GM10847 (cell line): ENCODE measurements around the gene SLC48A1.

Experiments used
- POLR2A ChIP-seq: IDR thresholded peaks from 2 replicates; pipeline ENCODE4 v1.6.1; 2011; ENCODE audit not compliant: insufficient read length; ENCODE audit errors: extremely low read depth

The SLC48A1 gene

GRCh38 chr12:47773062-47773857, at the start of gene SLC48A1:
TSS of gene SLC48A1 (plus strand) at chr12:47773238. CDS start at chr12:47773305, 67 bp downstream.
- TF ChIP-seq POLR2A = peak; percentile 26

- no peak for TF ChIP-seq POLR2A
Measured at GRCh38 chr12:47725091-47725772, 47.8 kb upstream of the SLC48A1 start, which contains the start of gene ENDOU. TSS of gene ENDOU (minus strand) at chr12:47725490. CDS start at chr12:47725413, 77 bp downstream.

DNA sequence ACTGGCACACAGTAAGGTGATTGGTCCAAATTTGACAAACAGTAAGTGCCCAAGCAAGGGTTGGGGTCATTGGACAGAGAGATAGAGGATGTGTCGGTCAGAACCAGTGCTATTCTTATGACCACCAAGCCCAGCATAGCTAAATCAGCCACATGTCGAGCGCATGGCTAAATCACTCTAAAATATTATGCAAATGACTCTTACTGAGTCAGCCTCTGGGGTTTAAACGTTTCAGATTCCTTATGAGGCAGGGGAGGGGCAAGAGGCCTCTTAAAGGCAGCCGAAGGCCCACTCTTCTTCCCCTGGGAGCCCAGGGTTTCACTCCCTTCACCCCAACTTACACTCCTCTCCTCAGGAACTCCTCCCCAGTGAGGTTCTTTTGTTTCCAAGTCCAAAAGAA, 47.1 kb upstream of the SLC48A1 start:
- TF ChIP-seq POLR2A = no peak

- no peak for TF ChIP-seq POLR2A
Measured at GRCh38 chr12:47729233-47729632, 43.8 kb upstream of the SLC48A1 start.

- TF ChIP-seq POLR2A = no peak
Measured at GRCh38 chr12:47730341-47730744, 42.7 kb upstream of the SLC48A1 start.

- TF ChIP-seq POLR2A = no peak
Measured at GRCh38 chr12:47731723-47732122, 41.3 kb upstream of the SLC48A1 start.

DNA sequence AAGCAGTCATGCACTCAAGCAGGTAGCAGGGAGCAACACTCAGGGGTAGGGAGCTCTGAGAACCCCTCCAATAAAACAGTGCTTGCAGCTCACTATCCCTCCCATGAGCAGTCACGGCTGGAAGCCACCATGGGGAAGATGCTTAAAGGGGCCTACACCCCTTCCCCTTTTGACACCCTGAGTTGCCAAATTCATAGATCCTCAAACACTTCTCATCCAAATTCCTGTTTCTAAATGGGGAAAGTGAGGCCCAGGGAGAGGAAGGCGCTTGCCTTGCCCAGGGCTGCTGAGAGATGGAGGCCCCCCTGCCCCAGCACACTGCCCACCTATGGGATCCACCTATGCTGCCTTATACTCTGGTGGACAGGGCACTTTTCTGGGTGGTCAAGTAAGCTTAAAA, 40.5 kb upstream of the SLC48A1 start:
- TF ChIP-seq POLR2A = no peak

DNA sequence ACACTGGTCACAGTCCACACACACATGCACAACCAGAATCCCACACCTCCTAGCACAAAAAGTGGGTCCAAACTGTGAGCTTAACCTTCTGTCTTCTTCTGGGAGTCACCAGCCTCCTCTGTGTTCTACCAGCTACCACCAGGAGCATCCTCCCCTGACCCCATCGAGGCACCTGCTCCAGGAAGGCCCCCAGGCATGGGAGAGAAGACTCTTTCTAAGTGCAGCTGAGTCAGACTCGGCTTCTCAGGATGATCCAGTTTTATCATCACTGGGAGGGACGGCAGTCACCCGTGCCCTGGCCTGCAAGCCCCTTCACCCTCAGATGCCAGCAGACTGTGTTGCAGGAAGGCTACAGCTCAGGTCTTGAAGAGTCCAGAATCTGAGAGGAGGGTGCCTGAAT, 39.9 kb upstream of the SLC48A1 start:
- TF ChIP-seq POLR2A = no peak

- TF ChIP-seq POLR2A = no peak
Measured at GRCh38 chr12:47734725-47735480, 38.1 kb upstream of the SLC48A1 start.

DNA sequence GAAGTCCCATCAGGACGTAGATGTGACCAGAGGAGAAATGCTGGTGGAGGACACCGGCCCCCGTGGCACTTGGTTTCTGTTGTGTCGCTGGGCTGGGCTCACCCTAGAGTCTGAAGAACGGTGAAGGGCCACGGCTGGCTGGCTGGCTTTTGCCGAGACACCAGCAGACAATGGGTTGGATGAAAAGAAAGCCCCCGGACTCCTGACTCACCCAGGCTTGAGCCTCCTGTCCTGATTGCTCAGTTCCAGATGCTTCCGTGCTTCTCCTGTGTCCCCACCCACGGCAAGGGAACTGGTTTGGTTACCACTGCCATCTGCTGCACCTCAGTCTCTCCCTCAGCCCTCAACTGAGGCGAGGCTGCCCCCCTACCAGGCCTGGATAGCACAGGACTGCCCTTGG, 37.4 kb upstream of the SLC48A1 start:
- no peak for TF ChIP-seq POLR2A

DNA sequence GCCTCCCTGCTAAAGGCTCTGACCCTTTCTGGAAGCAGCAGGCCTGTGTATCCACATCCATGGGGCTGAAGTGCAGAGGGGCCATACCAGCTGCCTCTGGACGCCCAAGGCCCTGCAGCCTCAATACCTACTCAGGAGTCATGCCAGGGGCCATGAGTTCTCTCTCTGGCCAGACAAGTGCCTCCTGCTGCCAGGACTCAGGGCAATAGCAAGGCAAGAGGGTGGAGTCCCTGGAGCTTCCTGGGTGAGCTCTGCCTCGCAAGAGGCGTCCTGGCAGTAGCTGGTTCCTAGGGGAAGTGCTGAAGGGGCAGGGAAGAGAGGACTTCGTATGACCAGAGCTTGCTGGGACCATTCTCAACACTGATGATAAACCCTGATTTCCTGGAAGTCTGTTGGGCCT, 36.8 kb upstream of the SLC48A1 start:
- TF ChIP-seq POLR2A = no peak

DNA sequence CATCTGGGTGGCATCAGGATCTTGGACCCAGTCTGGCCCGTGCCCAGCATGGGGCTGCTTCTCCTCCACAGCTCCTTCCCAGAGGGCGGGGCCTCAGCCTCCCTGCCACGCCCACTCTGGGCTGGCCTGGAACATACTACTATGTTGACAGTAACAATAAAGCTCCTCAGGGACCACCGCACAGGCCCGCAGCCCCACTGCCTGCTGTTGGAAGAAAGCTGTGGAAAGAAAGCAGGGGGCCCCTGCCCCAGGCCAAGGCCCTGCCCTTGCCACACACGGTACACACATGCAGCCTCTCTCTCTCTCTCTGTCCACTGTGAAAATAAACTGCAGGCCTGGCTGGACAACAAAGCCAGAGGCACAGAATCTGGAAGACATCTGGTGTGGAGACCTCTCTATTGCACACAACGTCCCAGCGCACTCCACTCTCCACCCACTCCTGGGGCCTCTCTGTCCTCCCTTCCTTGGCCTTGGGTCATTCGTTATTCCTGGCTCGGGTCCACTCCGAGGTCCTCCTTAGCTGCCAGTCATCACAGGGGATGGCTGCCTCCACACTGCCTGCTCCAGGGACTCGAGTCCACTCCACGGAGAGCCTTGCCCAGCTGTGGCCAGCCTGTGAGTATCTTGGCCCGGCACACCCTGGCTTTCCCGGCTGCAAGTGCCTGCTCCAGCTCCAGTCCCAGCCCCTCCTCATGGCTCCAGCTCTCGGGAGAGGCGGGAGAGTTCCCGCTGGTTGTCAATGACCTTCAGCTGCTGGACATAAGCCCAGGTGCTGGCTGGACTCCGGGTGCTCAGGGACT, 36.0 kb upstream of the SLC48A1 start:
- no peak for TF ChIP-seq POLR2A

GRCh38 chr12:47737936-47738594, 35.0 kb upstream of the SLC48A1 start:
- no peak for TF ChIP-seq POLR2A

DNA sequence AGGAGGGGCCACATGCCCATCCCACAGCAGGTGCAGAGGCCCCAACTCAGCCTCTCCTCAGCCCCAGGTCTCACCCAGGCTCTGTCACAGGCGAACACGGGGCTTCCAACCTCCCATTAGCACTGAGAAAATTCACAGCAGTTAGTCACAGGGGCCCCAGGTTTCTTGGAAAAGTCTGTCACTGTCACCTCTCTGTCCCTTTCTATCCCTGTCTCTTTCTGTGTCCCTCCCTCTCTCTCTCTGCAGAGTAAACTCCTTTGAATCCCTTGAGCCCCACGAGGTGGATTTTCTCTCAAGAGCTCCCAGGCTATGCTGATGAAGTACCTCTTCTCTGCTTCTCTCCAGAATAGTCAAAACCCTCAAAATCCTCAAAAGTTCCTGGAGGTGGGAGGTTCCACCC, 33.7 kb upstream of the SLC48A1 start:
- no peak for TF ChIP-seq POLR2A
